ENCODE data around the gene DDIT3. TPM values are rescaled to one million over a fixed set of nuclear protein-coding genes. Genes with fewer than 3 reads are reported as not detected.

DDIT3 gene
- total and polyA plus RNA-seq, 11 donors: 11.5 to 60.5 (median 18.5) TPM

DNA sequence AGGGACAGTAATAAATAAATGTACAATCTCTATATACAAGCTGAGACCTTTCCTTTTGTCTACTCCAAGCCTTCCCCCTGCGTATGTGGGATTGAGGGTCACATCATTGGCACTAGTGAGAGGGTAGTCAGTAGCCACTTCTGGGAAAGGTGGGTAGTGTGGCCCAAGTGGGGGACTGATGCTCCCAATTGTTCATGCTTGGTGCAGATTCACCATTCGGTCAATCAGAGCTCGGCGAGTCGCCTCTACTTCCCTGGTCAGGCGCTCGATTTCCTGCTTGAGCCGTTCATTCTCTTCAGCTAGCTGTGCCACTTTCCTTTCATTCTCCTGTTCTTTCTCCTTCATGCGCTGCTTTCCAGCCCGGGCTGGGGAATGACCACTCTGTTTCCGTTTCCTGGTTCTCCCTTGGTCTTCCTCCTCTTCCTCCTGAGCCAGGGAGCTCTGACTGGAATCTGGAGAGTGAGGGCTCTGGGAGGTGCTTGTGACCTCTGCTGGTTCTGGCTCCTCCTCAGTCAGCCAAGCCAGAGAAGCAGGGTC is 3.6 kb downstream of the DDIT3 start:
- H3K4me1 ChIP-seq: peaks cover 0 to 61% (median 35%) of the 10 kb centered on the region in 12 donors
- TF ChIP-seq POLR2A (IDR thresholded peaks at IDR 0.05): no peak
- TF ChIP-seq, protein P1, sequence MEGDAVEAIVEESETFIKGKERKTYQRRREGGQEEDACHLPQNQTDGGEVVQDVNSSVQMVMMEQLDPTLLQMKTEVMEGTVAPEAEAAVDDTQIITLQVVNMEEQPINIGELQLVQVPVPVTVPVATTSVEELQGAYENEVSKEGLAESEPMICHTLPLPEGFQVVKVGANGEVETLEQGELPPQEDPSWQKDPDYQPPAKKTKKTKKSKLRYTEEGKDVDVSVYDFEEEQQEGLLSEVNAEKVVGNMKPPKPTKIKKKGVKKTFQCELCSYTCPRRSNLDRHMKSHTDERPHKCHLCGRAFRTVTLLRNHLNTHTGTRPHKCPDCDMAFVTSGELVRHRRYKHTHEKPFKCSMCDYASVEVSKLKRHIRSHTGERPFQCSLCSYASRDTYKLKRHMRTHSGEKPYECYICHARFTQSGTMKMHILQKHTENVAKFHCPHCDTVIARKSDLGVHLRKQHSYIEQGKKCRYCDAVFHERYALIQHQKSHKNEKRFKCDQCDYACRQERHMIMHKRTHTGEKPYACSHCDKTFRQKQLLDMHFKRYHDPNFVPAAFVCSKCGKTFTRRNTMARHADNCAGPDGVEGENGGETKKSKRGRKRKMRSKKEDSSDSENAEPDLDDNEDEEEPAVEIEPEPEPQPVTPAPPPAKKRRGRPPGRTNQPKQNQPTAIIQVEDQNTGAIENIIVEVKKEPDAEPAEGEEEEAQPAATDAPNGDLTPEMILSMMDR (IDR thresholded peaks at IDR 0.05): no peak

DNA sequence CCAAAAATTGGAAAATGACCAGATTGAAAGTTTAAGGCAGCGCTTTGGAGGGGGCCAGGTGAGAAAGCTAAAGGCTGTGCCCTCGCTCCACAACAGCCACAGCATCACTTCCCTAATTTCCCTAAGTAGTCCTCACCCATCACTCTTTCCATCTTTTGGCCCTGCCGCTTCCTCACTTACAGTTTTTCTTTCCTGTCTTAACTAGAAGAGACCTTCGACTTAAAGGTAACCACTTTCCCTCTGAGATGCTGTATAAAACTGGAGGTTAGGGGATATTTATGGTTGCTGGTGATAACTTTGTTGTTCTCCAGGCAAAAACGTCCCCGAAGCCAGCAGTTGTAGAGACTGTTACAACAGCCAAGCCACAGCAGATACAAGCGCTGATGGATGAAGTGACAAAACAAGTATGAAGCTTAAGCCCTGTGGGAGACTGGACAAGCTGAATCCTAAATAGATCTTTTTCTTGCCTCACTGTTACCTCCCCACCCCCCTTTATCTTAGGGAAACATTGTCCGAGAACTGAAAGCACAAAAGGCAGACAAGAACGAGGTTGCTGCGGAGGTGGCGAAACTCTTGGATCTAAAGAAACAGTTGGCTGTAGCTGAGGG is 4.3 kb downstream of the DDIT3 start:
- H3K9me3 ChIP-seq: no peaks in the 10 kb centered on the region
- peaks cover 3 to 81% (median 68%) of the 10 kb centered on the region in 9 donors for H3K36me3 ChIP-seq
- peaks cover 0 to 55% (median 29%) of the 10 kb centered on the region in 12 donors for H3K4me1 ChIP-seq
- ATAC-seq (no peak), DNase-seq (no peak)
- intact Hi-C loops (cut with DNase I): loop anchor here in 1 of 10 donors (5.0 kb wide), 1 partner anchor 829 kb away; the partner anchor contains the start of gene PTGES3
- no peaks in the 10 kb centered on the region for H3K27me3 ChIP-seq
- H3K4me3 ChIP-seq: no peak overlapping the region
- H3K27ac ChIP-seq: peak overlapping the region in 3 of 12 donors; percentile 28 to 99 (median 91)
- WGBS, 4 donors: 76 to 78% (median 77%) methylated on average over 11 of the region's 11 CpGs
- TF ChIP-seq, protein P1 (IDR thresholded peaks at IDR 0.05): no peak
- TF ChIP-seq POLR2A (IDR thresholded peaks at IDR 0.05): no peak

More for the DNA sequence above, 3.6 kb downstream of the DDIT3 start:
- WGBS, 4 donors: 73 to 84% (median 78%) methylated on average over 11 of the region's 11 CpGs
- Histone ChIP-seq H3K9me3 (no peaks in the 10 kb centered on the region), H3K27ac (peak overlapping the region in 9 of 12 donors; percentile 36 to 99 (median 94)), H3K4me3 (no peak overlapping the region), H3K36me3 (peaks cover 3 to 74% (median 62%) of the 10 kb centered on the region in 9 donors), H3K27me3 (no peaks in the 10 kb centered on the region)
- ATAC-seq: no peak
- DNase-seq: no peak
- intact Hi-C loops (cut with DNase I): loop anchor here in 1 of 10 donors (5.0 kb wide), 1 partner anchor 829 kb away; the partner anchor contains the start of gene PTGES3

DNA sequence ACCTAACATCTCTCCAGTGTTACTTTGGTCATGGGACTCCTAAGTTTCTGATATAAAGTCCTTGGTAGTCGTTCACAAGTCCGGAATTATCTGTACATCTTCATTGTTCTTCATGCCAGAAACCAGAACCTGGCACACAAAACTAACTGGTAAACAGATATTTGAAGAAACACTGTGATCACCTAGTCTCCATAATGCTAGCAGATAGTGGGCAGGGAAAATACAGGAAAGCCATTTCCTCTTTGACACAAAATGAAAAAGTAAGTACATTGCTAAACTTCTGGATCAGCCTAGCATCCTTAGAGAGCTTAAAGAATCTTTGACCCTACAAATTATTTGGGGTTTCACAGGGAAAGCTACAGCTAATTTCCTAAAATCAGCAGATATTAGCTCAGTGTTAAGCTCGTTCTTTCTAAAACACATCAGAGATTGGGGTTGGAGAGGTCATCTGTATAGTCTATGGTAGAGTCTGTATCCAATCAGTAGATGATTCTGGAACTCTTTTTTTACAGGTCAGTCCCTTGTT is 4.8 kb downstream of the DDIT3 start:
- WGBS, 4 donors: 26 to 74% (median 57%) methylated on average over 3 of the region's 3 CpGs
- Histone ChIP-seq H3K36me3 (peaks cover 3 to 86% (median 74%) of the 10 kb centered on the region in 9 donors), H3K9me3 (no peaks in the 10 kb centered on the region), H3K27me3 (no peaks in the 10 kb centered on the region), H3K4me1 (peaks cover 0 to 51% (median 25%) of the 10 kb centered on the region in 12 donors), H3K4me3 (no peak overlapping the region), H3K27ac (peak overlapping the region in 1 of 12 donors; percentile 28)
- DNase-seq: no peak
- ATAC-seq: no peak
- TF ChIP-seq, protein P1 (IDR thresholded peaks at IDR 0.05): no peak
- TF ChIP-seq POLR2A (IDR thresholded peaks at IDR 0.05): no peak
- intact Hi-C loops (cut with DNase I): loop anchor here in 1 of 10 donors (5.0 kb wide), 1 partner anchor 828 kb away; the partner anchor contains the start of gene PTGES3

Measured in heart left ventricle (tissue), 16 donors.